Epithelial cell of proximal tubule (primary cell): ENCODE measurements around the gene CALML5. TPM values are rescaled to one million over a fixed set of nuclear protein-coding genes. Genes with fewer than 3 reads are reported as not detected.

Source experiments
- DNase-seq: peaks from one replicate; pipeline ENCODE4 v3.0.0-alpha.2; 2011; ENCODE audit warnings: low read depth
- H3K4me3 ChIP-seq: 2 replicates; pipeline ENCODE4 v1.5.1; 2011; ENCODE audit warnings: low read depth, mild to moderate bottlenecking, low read length
- total RNA-seq: library from RNA; depleted of rRNA; stranded (reverse); fragments of >200 nt; gene quantifications from 2 replicates; pipeline ENCODE4 v1.2.3, GENCODE V29; 2015
- TF ChIP-seq, protein P1 (sequence below): conservative IDR thresholded peaks from 2 replicates; pipeline ENCODE4 v1.5.1; 2012; ENCODE audit warnings: low read depth, mild to moderate bottlenecking, low read length

CALML5 gene
- total RNA-seq, 1 donor from 2014 or later = not detected

- DNase-seq = no peak
- no peak overlapping the region for H3K4me3 ChIP-seq
- TF ChIP-seq, protein P1, sequence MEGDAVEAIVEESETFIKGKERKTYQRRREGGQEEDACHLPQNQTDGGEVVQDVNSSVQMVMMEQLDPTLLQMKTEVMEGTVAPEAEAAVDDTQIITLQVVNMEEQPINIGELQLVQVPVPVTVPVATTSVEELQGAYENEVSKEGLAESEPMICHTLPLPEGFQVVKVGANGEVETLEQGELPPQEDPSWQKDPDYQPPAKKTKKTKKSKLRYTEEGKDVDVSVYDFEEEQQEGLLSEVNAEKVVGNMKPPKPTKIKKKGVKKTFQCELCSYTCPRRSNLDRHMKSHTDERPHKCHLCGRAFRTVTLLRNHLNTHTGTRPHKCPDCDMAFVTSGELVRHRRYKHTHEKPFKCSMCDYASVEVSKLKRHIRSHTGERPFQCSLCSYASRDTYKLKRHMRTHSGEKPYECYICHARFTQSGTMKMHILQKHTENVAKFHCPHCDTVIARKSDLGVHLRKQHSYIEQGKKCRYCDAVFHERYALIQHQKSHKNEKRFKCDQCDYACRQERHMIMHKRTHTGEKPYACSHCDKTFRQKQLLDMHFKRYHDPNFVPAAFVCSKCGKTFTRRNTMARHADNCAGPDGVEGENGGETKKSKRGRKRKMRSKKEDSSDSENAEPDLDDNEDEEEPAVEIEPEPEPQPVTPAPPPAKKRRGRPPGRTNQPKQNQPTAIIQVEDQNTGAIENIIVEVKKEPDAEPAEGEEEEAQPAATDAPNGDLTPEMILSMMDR = no peak
These were observed 39.7 kb upstream of the CALML5 start for GRCh38 chr10:5538892-5539651.

DNA sequence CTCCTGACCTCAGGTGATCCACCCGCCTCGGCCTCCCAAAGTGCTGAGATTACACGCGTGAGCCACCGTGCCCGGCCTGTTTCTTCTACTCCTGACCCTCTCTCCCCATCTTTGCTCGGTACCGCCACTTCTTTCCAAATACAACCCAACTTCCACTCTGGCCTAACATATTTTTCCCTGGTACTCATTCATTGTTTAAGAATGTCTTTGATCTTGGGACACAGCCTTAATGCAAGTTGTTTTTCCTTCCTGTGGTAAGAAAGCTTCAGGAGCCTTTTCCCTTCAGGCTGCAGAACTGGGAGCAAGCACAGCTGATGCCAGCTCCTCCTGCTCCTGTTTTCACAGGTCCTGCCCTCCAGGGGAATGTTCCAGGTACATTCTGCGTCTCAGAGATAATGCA, 39.1 kb upstream of the CALML5 start:
- no peak overlapping the region for H3K4me3 ChIP-seq
- TF ChIP-seq, protein P1 = no peak
- no peak for DNase-seq

- TF ChIP-seq, protein P1 = no peak
- DNase-seq = no peak
- H3K4me3 ChIP-seq = no peak overlapping the region
These were observed 38.3 kb upstream of the CALML5 start for GRCh38 chr10:5537684-5538083.

GRCh38 chr10:5536486-5537081, 37.2 kb upstream of the CALML5 start:
- DNase-seq = no peak
- no peak overlapping the region for H3K4me3 ChIP-seq
- TF ChIP-seq, protein P1 = no peak

GRCh38 chr10:5534880-5535856, 35.8 kb upstream of the CALML5 start:
- DNase-seq = no peak
- H3K4me3 ChIP-seq = no peak overlapping the region
- TF ChIP-seq, protein P1 = no peak

- no peak for DNase-seq
- no peak overlapping the region for H3K4me3 ChIP-seq
- TF ChIP-seq, protein P1 = no peak
These were observed 34.9 kb upstream of the CALML5 start for GRCh38 chr10:5534051-5534821.
